ENCODE results near the gene CPNE6. TPM values are rescaled to one million over a fixed set of nuclear protein-coding genes. Genes with fewer than 3 reads are reported as not detected.

The CPNE6 gene
- total and polyA plus RNA-seq, 2 of the 13 experiments (the other 11 are each of a cell fraction or from before 2014, with no cell fraction given), result not detected

- peak; percentile 75; the same call in 1 of the 2 replicates for TF ChIP-seq ZNF281 (CRISPR knock-in tag; IDR thresholded peaks at IDR 0.05; ENCODE audit: borderline replicate concordance)
- TF ChIP-seq MXI1 (IDR thresholded peaks at IDR 0.05; ENCODE audit: borderline replicate concordance, low read depth, low read length), result no peak
- no peak for TF ChIP-seq MYC (CRISPR knock-in tag; IDR thresholded peaks at IDR 0.05; ENCODE audit: borderline replicate concordance)
- no peak for TF ChIP-seq ZNF276 (CRISPR knock-in tag; IDR thresholded peaks at IDR 0.05; ENCODE audit: low read depth)
- peak; percentile 60; the same call in 1 of the 2 replicates for TF ChIP-seq NCOA1 (CRISPR knock-in tag; IDR thresholded peaks at IDR 0.05)
- TF ChIP-seq ZBTB37 (CRISPR knock-in tag; IDR thresholded peaks at IDR 0.05), result no peak
- TF ChIP-seq GABPB1 (CRISPR knock-in tag; IDR thresholded peaks at IDR 0.05), result peak; percentile 25; the same call in 1 of the 2 replicates
- peak; percentile 7; the same call in 1 of the 2 replicates for TF ChIP-seq TBX2 (CRISPR knock-in tag; IDR thresholded peaks at IDR 0.05; ENCODE audit: borderline replicate concordance)
- no peak for TF ChIP-seq SRSF1 (optimal IDR thresholded peaks at IDR 0.05; ENCODE audit: low read depth, low read length)
- no peak for TF ChIP-seq ELF4 (CRISPR knock-in tag; IDR thresholded peaks at IDR 0.05; ENCODE audit: borderline replicate concordance)
- TF ChIP-seq ARHGAP35 (CRISPR knock-in tag; IDR thresholded peaks at IDR 0.05; ENCODE audit: borderline replicate concordance), result no peak
- no peak for TF ChIP-seq SNRNP70 (IDR thresholded peaks at IDR 0.05; ENCODE audit: low read depth, low read length)
- TF ChIP-seq ZNF543 (CRISPR knock-in tag; IDR thresholded peaks at IDR 0.05), result no peak
- TF ChIP-seq BCLAF1 (IDR thresholded peaks at IDR 0.05), result no peak
- no peak for TF ChIP-seq ZNF7 (CRISPR knock-in tag; IDR thresholded peaks at IDR 0.05)
- TF ChIP-seq EP300 (IDR thresholded peaks at IDR 0.05; ENCODE audit: low read depth in 2 of 2, low read length in 2 of 2), result peak; percentile 83 to 85
- peak; percentile 83 for TF ChIP-seq EP300 (CRISPR knock-in tag; IDR thresholded peaks at IDR 0.05; ENCODE audit: borderline replicate concordance)
- TF ChIP-seq CTCF (CRISPR knock-in tag; IDR thresholded peaks at IDR 0.05), result 0 out of 2 replicates have a peak, but pooled peaks have one; percentile 2
These were observed 38.5 kb upstream of the CPNE6 start (continued) for GRCh38 chr14:24032727-24033418.

Measured in HepG2 (cell line).